ENCODE results near the gene DCD.

DCD gene

DNA sequence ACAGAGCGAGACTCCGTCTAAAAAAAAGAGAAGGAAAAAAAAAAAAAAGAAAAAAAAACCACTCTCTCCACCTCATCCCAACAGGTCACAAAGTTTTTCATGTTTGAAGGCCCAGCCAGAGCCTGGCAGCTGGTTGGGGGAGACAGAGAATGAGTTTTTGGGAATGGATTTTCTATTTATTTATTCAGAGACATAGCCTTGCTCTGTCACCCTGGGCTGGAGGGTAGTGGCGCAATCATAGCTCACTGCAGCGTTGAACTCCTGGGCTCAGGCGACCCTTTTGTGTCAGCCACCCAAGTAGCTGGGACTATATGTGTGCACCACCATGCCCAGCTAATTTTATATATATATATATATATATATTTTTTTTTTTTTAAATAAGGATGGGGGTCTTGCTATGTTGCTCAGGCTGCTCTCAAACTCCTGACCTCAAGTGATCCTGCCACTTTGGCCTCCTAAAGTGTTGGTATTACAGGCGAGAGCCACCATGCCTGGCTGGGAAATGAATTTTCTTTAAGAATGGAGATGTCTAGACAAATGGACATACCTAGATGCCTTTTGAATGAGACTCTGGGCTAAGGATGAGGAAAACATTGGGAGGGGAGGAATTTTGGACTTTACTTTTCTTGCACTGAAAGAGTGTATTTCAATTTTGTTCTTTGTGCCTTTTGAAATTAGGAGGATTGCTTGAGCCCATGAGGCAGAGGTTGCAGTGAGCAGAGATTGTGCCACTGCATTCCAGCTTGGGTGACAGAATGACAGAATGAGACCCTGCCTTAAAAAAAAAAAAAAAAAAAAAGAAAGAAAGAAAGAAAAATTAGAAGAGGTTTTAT lies 42.8 kb downstream of the DCD start:
- DNase-seq, result no peak

DNA sequence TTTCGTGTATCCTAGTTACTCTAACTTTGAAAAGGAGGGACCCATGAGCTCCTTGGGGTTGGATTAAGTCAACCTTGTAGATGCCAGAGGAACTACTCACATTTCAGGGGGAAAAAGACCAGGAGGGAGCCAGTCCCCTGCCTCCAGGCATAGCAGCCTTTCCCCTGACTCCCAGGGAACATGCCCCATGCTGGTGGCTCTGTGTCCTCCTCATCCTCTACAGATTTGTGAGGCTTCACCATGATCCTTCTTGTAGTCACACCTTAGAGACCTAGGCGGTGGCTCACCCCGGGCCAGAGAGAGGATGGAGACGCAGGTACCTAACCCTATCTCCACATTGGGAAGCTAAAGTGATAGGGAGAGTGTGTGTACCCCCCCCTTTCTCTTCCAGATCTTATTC lies 43.7 kb downstream of the DCD start:
- no peak for DNase-seq

DNA sequence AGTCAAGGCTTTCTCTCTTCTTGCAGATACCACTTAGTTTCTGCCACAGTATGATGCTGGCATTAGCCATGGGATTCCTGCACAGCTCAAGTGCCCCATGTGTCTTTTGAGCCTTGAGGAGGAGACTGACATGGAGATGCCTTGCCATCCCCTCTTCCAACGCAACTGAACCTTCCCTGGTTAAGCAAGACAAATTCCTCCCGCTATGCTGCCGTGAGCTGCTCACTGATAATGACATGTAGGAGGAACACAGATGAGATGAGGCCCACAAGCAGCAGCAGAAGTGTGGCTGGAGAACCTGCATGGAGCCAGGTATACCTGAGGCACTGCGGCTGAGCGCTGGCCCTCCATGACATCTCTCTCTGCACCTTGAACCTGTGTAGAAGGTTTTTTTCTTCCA lies 44.3 kb downstream of the DCD start:
- DNase-seq, result no peak

DNA sequence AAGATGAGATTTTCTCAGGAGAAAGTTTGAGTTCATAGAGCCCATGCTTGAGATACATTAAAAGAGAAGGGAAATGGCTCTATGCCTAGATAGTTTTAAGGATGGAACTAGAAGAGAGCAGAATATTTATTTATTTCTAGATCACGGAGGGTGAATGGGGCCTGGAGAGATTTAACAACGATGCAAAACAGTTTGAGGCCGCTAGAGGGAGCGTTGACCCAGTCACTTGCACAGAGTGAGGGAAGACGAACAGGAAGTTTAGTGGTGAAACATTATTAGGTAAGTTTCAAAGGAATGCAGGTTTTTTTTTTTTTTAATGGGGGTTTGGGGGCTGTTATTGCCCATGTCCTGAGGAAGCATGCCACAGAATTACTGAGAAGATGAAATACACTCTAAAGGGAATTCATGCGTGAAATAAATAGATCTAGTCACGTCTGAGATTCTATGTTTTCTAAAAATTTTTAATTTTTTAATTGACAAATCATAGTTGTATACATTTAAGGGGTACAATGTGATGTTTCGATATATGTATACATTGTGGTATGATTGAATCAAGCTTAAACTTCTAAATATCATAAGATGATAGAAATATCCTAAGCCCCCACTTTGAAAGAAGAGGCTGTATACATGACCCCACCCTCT lies 44.9 kb downstream of the DCD start:
- peak; percentile 64 for DNase-seq

GRCh38 chr12:54602661-54603060 lies 45.5 kb downstream of the DCD start:
- no peak for DNase-seq

- peak; percentile 32 for DNase-seq
Observed at GRCh38 chr12:54601841-54602240, 46.3 kb downstream of the DCD start.

- no peak for DNase-seq
Observed at GRCh38 chr12:54598970-54599369, 49.2 kb downstream of the DCD start.

DNA sequence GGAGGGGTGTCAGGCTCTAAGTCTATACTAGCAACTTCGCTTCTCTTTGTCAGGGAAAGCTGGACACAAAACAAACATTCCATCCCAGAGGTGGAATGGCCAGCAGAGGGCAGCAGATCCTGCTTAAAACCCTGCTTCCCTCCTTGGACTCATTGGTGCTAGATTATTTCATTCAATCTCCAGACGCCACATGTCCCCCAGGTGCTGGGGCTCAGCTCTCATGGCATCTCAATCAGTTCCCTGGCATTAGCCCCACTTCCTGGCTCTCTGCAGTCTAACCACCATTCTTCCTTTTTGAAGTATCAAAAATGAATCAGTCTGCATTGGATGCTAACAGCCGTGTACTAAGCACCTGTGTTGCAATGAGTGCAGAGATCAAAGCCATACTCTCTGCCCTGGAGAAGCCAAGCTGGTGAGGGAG lies 51.6 kb downstream of the DCD start:
- DNase-seq, result peak; percentile 80

DNA sequence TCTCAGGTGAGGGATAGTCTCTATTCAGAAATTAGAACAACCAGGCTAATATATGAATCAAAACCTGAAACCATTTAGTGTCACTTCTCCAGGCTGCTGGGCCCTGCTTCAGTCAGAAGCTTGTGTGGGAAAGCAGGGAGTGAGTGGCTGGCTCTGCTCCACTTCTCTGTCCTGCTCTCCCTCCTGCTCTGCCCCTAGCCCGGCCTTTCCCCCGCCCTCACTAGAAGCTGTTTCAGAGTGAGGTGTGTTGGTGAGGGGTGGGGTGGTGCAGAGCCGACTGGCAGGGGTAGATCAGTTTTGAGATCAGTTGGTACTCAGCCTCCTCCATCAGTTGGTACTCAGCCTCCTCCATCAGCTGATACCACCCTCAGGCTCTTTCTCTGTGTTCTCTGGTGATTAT lies 52.7 kb downstream of the DCD start:
- no peak for DNase-seq
